ENCODE data around the gene LRP1B.
"Not testable (repeated sequence)": the region's sequence is repeated elsewhere in the genome, so short reads cannot be mapped to it uniquely, and the experiment has no call there.

LRP1B gene

DNA sequence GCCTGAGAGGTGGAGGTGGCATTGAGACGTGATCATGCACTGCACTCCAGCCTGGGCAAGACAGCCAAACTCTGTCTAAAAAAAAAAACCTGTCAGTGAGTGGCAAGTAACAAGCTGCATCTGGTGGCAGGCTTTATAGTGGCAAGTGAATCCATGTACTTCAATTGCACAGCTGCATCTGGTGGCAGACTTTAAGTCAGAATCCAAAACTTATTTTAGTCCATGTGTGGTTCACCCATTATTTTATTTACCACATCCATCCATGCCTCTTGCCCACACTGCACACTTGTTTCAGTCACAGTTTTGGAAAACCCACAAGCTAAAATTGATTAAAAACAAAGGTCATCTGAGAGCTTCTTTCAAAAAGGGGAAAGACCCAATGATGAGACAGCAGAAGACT is 1714.2 kb downstream of the LRP1B start:
- no peak overlapping the region for H3K27ac Mint-ChIP-seq
- no peak overlapping the region for H3K4me3 Mint-ChIP-seq
- no peaks in the 10 kb centered on the region for H3K27me3 Mint-ChIP-seq
- no peaks in the 10 kb centered on the region for H3K36me3 Mint-ChIP-seq
- CTCF ChIA-PET = no interaction called here
- no peaks in the 10 kb centered on the region for H3K4me1 Mint-ChIP-seq
- peaks cover 11% of the 10 kb centered on the region for H3K9me3 Mint-ChIP-seq
- DNase-seq = no peak

DNA sequence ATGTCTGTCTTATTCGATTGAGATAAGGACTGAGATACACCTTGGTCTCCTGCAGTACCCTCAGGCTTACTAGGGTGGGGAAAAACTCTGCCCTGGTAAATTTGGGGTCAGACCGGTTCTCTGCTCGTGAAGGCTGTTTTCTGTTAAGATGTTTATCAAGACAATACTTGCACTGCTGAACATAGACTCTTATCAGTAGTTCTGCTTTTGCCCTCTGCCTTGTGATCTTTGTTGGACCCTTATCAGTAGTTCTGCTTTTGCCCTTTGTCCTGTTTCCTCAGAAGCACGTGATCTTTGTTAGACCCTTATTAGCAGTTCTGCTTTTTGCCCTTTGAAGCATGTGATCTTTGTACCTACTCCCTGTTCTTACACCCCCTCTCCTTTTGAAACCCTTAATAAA is 1715.8 kb downstream of the LRP1B start:
- CTCF ChIA-PET, H3K27ac Mint-ChIP-seq: not testable (repeated sequence)

DNA sequence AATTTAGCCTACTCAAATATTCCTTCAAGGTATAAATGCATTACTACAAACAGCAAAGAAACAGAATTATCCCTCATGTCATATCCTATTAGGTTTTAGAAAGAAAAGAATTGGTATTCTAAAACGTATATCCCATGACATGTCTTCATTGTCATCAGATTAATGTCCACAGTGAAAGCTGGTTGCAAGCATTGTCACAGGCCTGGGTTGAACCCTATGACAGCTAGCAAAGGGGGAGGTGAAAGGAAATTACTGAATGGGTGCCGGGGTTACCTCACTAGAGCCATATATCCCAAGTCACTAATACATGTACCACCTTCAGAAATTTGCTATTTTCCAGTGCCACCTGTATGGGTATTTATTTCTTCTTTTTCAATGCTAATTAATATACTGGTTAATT is 1720.1 kb downstream of the LRP1B start:
- DNase-seq = no peak
- no peaks in the 10 kb centered on the region for H3K36me3 Mint-ChIP-seq
- H3K4me3 Mint-ChIP-seq = no peak overlapping the region
- CTCF ChIA-PET = no interaction called here
- no peak overlapping the region for H3K27ac Mint-ChIP-seq
- H3K9me3 Mint-ChIP-seq = peaks cover 11% of the 10 kb centered on the region
- H3K27me3 Mint-ChIP-seq = no peaks in the 10 kb centered on the region
- H3K4me1 Mint-ChIP-seq = no peaks in the 10 kb centered on the region

More for the DNA sequence above, 1715.8 kb downstream of the LRP1B start:
- H3K36me3 Mint-ChIP-seq, DNase-seq, H3K4me3 Mint-ChIP-seq, H3K4me1 Mint-ChIP-seq, H3K27me3 Mint-ChIP-seq: not testable (repeated sequence)
- H3K9me3 Mint-ChIP-seq = peaks cover 11% of the 10 kb centered on the region

DNA sequence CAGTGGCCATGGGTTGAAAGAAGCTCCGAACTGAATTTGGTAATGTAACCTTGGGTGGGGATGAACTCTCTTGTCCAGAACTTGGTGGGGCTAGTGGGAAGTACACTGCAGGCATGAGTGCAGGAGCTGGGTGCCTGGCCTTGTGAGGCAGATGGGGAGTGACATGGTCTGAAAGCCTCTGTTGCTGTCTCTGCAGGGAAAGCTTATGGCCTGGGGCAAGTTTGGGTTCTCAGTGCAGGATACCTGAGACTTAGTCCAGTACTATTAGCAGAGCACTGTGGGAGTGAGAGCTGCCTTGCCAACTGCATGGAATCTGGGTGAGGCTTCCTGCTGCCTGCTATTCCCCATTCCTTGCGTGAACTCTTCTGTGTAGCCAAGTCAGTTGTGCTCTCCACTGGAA is 1729.8 kb downstream of the LRP1B start:
- CTCF ChIA-PET = no interaction called here
- DNase-seq = no peak
- Mint-ChIP-seq H3K36me3 (no peaks in the 10 kb centered on the region), H3K27me3 (no peaks in the 10 kb centered on the region), H3K4me1 (no peaks in the 10 kb centered on the region), H3K27ac (no peak overlapping the region), H3K9me3 (peaks cover 13% of the 10 kb centered on the region), H3K4me3 (no peak overlapping the region)

DNA sequence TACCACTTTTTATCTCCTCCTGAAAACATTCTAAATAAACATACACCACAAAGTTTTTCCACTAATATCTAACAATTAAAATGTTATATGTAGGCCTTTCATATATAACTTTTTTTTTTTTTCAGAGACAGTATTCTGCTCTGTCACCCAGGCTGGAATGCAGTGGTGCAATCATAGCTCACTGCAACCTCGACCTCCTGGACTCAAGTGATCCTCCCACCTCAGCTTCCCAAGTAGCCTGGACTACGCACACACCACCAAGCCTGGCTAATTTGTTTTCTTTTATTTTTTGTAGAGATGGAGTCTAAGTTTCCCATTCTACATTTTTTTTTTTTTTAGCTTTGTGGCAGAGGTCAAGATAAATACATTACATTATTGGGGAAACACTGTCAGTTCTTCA is 1738.0 kb downstream of the LRP1B start:
- Mint-ChIP-seq H3K27ac (no peak overlapping the region), H3K4me3 (no peak overlapping the region), H3K27me3 (no peaks in the 10 kb centered on the region), H3K4me1 (no peaks in the 10 kb centered on the region), H3K36me3 (no peaks in the 10 kb centered on the region), H3K9me3 (peaks cover 10% of the 10 kb centered on the region)
- DNase-seq = no peak
- CTCF ChIA-PET = no interaction called here

DNA sequence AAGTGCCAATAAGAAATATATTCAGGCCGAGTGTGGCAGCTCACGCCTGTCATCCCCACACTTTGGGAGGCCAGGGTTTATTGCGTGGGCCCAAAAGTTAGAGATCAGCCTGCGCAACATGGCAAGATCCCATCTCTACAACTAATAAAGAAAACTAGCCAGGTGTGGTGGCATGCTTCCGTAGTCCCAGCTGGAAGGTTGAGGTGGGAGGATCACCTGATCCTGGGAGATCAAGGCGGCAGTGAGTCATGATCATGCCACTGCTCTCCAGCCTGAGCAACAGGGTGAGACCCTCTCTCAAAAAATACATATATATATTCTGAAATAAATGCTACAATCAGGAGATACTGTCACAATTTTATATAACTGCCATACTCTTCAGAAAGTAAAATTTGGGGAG is 1745.9 kb downstream of the LRP1B start:
- Mint-ChIP-seq H3K9me3 (peaks cover 6% of the 10 kb centered on the region), H3K27ac (no peak overlapping the region), H3K4me1 (no peaks in the 10 kb centered on the region), H3K36me3 (no peaks in the 10 kb centered on the region), H3K27me3 (no peaks in the 10 kb centered on the region), H3K4me3 (no peak overlapping the region)
- CTCF ChIA-PET = no interaction called here
- no peak for DNase-seq

DNA sequence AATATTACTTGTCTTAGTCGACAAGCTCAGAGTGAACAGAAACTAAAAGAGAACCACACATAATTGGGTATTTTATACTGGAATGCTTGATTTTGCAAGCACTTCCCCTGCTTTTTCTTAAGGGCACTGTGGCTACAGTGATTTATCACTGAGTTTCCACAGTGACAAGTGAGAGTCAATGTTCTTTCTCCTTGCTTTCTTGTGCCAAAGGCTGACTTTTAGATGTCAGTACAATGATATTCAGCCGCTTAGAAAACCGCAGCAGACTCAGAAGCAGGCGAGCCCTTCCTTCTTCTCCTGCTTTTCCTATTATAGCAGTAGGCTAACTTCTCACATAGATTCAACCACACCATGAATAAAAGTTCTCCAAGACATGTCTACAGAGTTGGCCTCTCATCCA is 1747.0 kb downstream of the LRP1B start:
- CTCF ChIA-PET = no interaction called here
- no peak overlapping the region for H3K4me3 Mint-ChIP-seq
- no peaks in the 10 kb centered on the region for H3K4me1 Mint-ChIP-seq
- H3K36me3 Mint-ChIP-seq = no peaks in the 10 kb centered on the region
- DNase-seq = no peak
- no peaks in the 10 kb centered on the region for H3K27me3 Mint-ChIP-seq
- H3K9me3 Mint-ChIP-seq = peaks cover 7% of the 10 kb centered on the region
- H3K27ac Mint-ChIP-seq = no peak overlapping the region

DNA sequence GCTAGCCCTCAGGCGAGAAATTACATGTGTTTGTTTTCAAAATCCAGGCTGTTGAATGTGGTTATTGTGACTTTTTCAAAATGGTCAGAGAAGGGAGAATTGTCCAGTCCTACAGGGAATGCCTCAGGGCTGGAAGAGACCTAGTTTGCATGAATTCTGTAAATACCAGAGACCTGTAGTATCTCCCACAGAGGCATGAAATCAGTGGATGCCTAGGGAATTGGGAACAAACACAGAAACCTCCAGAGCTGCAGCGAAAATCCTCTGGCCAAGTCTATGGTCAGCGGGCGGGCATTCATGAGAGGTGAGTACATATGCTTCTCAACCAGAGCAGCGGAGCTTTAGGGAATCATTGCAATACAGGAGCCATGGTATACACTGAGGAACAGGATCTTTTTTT is 1754.1 kb downstream of the LRP1B start:
- Mint-ChIP-seq H3K27me3 (no peaks in the 10 kb centered on the region), H3K27ac (no peak overlapping the region), H3K36me3 (no peaks in the 10 kb centered on the region), H3K4me3 (no peak overlapping the region), H3K4me1 (no peaks in the 10 kb centered on the region), H3K9me3 (peaks cover 3% of the 10 kb centered on the region)
- CTCF ChIA-PET = no interaction called here
- no peak for DNase-seq

DNA sequence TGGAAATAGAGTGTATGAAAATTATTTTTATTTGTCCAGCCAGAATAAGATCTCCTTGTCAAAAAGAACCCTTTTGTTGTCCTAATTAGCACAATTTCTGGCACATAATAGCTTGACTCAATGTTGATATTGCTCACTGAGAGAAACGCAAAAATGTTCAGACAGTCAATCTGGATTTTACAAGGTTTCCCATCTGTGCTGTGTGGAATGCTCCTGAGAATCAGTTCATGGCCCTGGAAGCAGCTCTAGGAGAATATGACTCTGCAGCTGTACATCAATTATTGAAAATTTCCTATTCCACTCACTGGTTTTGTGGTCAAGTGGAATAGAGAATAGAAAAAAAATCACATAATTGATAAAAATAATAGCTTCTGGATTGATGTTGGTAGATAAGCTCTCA is 1767.7 kb downstream of the LRP1B start:
- CTCF ChIA-PET = no interaction called here
- DNase-seq = no peak
- Mint-ChIP-seq H3K9me3 (no peaks in the 10 kb centered on the region), H3K27me3 (no peaks in the 10 kb centered on the region), H3K4me1 (no peaks in the 10 kb centered on the region), H3K36me3 (no peaks in the 10 kb centered on the region), H3K4me3 (no peak overlapping the region), H3K27ac (no peak overlapping the region)

DNA sequence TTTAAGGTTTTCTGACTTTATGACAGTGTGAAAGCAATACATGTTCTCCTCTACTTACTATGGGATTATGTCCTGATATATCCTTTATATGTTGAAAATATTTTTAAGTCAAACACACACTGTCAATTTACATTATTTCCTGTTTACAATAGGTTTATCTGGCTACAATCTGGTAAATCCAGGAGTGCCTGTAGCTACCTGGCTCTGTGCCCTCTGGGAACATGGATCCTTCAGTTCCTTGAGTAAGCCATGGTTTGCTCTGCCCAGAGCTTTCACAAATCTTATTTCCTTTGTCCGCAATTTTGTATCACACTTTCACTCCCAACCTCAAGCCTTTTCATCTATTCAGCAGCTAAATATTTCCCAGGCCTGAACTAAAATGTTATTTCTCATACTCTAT is 1768.5 kb downstream of the LRP1B start:
- H3K9me3 Mint-ChIP-seq = no peaks in the 10 kb centered on the region
- no peaks in the 10 kb centered on the region for H3K27me3 Mint-ChIP-seq
- no peaks in the 10 kb centered on the region for H3K36me3 Mint-ChIP-seq

DNA sequence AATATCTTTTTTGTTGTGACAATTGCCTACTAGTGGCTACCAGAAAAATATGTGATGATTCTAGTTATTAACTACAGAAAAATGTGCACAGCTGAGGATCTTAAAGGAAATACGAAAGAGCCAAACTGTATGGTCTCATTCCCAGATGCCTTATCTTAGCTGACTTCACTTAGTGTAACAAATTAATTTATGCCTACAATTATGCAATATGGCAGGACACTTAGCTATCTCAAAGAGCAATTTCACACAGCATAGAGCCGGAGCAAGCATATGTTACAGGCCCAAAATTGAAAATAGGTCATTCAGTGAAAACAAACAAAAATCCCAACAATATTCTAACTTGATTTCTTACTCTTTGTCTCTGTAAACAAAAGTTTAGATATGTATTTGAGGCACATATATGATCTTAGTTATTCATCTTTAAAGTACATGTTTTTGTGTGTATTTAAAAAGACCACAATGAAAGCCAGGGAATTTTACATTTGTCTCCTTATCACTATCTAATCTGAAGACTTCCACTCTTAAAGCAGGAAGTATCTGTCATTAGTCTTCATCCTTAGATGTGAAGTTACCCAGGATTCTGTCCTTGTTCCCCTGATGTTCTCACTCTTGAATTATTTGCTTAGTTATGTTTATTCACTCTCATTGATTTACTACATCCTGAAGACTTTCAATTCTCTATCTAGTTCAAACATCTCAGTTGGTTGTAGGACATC is 1771.6 kb downstream of the LRP1B start:
- H3K27ac Mint-ChIP-seq = no peak overlapping the region
- no peaks in the 10 kb centered on the region for H3K27me3 Mint-ChIP-seq
- DNase-seq = no peak
- H3K4me1 Mint-ChIP-seq = no peaks in the 10 kb centered on the region
- no peaks in the 10 kb centered on the region for H3K36me3 Mint-ChIP-seq
- CTCF ChIA-PET = no interaction called here
- H3K4me3 Mint-ChIP-seq = no peak overlapping the region
- H3K9me3 Mint-ChIP-seq = no peaks in the 10 kb centered on the region

More for the DNA sequence above, 1768.5 kb downstream of the LRP1B start:
- H3K4me1 Mint-ChIP-seq = no peaks in the 10 kb centered on the region
- DNase-seq = no peak
- CTCF ChIA-PET = no interaction called here
- H3K27ac Mint-ChIP-seq = no peak overlapping the region
- no peak overlapping the region for H3K4me3 Mint-ChIP-seq

DNA sequence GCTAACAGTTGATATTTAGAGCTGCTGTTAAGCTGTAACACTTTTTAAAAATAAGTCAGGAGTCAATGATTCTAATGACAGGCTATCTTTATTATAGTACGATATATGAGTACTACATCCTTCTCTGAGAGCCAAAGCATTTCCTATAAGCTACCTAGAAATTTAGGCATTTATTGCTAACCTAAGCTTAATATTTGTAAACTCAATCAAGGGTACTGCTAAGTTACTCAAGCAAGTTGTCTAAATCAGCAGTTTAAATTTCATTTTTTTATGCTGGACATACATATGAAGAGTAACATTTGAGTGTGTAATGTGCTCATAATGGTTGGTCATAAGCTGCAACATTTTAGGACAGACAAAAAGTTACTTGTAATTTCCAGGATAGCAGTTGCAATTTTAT is 1774.1 kb downstream of the LRP1B start:
- no peaks in the 10 kb centered on the region for H3K4me1 Mint-ChIP-seq
- H3K27me3 Mint-ChIP-seq = no peaks in the 10 kb centered on the region
- no peak overlapping the region for H3K4me3 Mint-ChIP-seq
- CTCF ChIA-PET = no interaction called here
- no peaks in the 10 kb centered on the region for H3K36me3 Mint-ChIP-seq
- no peak overlapping the region for H3K27ac Mint-ChIP-seq
- DNase-seq = no peak
- no peaks in the 10 kb centered on the region for H3K9me3 Mint-ChIP-seq

DNA sequence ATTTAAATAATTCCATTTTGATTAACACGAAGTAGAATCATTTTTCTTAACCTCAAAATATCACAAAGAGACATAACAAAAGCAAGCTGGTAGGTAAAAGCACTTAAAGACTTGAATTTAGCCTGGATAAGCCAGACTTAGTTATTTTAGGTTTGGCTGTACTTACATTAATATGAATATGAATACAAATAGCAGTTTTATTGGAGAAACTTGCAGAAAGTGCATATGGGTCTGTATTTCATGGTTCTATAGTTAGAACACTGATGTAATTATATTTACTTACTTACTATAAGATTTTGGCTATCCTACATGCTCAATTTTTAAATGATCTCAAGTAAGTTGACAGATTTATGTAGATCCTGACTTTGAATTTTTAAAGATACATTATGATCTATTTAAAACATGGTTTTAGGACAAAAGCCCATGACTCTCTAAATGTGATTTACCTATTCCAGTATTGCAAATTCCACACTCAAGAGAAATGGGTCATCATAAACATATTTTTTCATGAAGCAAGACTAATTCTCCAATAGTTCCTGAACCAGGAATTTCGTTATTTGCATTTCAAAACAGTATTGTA is 1775.2 kb downstream of the LRP1B start:
- no peaks in the 10 kb centered on the region for H3K4me1 Mint-ChIP-seq
- CTCF ChIA-PET = no interaction called here
- no peak for DNase-seq
- no peaks in the 10 kb centered on the region for H3K9me3 Mint-ChIP-seq
- no peaks in the 10 kb centered on the region for H3K27me3 Mint-ChIP-seq
- no peaks in the 10 kb centered on the region for H3K36me3 Mint-ChIP-seq
- no peak overlapping the region for H3K4me3 Mint-ChIP-seq
- no peak overlapping the region for H3K27ac Mint-ChIP-seq

DNA sequence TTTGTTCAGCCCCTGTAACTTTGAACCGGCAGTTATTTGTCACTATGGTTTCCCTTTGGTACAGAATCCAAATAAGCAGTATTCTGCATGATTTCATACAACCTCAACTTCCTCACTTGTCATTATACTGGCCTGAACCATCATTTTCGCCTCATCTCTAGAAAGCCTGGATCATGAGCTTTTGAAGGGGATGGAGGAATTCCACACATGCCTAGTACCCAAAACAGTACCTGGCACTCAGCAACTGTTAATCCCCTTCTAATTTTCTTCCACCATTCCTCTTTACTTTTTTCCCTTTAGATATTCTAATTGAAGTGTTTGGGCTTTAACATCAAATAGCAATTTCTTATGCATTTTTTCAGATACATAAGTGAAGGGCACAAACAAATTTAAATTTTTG is 1776.3 kb downstream of the LRP1B start:
- CTCF ChIA-PET = no interaction called here
- DNase-seq = no peak
- Mint-ChIP-seq H3K27ac (no peak overlapping the region), H3K27me3 (no peaks in the 10 kb centered on the region), H3K4me3 (no peak overlapping the region), H3K9me3 (no peaks in the 10 kb centered on the region), H3K36me3 (no peaks in the 10 kb centered on the region), H3K4me1 (no peaks in the 10 kb centered on the region)

DNA sequence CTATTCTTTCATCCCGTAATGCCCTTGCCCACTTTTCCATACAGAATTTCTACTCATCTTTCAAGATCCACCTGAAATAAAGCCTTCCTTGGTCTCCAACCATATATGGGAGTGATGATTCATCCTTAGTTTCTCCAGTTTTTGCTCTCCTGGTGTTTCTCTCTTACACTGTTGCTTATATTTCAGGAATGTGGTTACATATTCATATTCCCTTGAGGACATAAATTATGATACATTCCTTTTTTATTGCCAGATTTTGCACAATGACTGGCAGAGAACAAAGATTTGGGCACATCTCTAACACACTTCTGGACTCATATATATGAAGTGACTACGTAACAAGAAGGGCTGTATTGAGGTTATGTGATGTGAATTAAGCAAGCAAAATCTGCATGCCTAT is 1777.3 kb downstream of the LRP1B start:
- H3K4me1 Mint-ChIP-seq = no peaks in the 10 kb centered on the region
- CTCF ChIA-PET = no interaction called here
- no peak overlapping the region for H3K4me3 Mint-ChIP-seq
- H3K9me3 Mint-ChIP-seq = no peaks in the 10 kb centered on the region
- no peak overlapping the region for H3K27ac Mint-ChIP-seq
- DNase-seq = no peak
- no peaks in the 10 kb centered on the region for H3K27me3 Mint-ChIP-seq
- no peaks in the 10 kb centered on the region for H3K36me3 Mint-ChIP-seq

DNA sequence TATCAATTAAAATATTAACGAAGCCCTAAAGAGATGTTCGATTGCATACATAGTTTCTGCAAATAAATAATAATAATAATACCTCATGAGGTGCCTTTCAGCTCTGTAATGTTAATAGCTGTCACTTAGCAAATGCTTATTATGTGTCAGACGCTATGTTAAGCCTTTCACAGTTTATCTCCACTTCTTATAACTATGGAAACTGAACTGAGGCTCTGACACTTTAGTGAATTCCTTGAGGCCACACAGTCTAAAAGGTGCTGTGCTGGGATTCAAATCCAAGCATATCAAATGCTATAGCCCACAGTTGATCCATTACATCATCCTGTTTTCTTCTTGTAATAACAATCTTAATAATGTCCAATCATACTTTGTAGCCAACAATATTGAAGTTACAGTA is 1779.1 kb downstream of the LRP1B start:
- Mint-ChIP-seq H3K9me3 (peaks cover 2% of the 10 kb centered on the region), H3K36me3 (no peaks in the 10 kb centered on the region), H3K4me3 (no peak overlapping the region), H3K27ac (no peak overlapping the region), H3K27me3 (no peaks in the 10 kb centered on the region), H3K4me1 (no peaks in the 10 kb centered on the region)
- CTCF ChIA-PET = no interaction called here
- DNase-seq = no peak

Measured in activated naive CD4-positive, alpha-beta T cell treated with anti-CD3 and anti-CD28 coated beads, Interleukin-2, amount 10 ng/mL, durations not matched to agents 7 days and 5 days (primary cell).